ENCODE measurements around the gene SPSB1. TPM values are rescaled to one million over a fixed set of nuclear protein-coding genes. Genes with fewer than 3 reads are reported as not detected.

Gene SPSB1
- total and polyA plus RNA-seq, 2 of the 4 experiments (the other 2 are of a cell fraction) = 16.7 to 19.8 TPM

GRCh38 chr1:9328715-9329114 is 36.0 kb downstream of the SPSB1 start:
- H3K36me3 ChIP-seq (ENCODE audit: control insufficient read depth, insufficient read depth, low read length) = no peaks in the 10 kb centered on the region
- WGBS, 2 experiments (ENCODE audit: extremely low coverage in 2 of 2, insufficient read length in 1 of 2) = 94% methylated on average over 4 of the region's 12 CpGs; no CpG with 5 or more reads in 1 of the 2 experiments
- ChIA-PET CTCF (no interaction called here), POLR2A (ENCODE audit: unreplicated experiment) (no interaction called here)
- H2AFZ ChIP-seq (replicated peaks; ENCODE audit: low read length, poor library complexity) = no peak overlapping the region
- H2BK5ac ChIP-seq (ENCODE audit: low read depth, low read length, poor library complexity, severe bottlenecking) = no peak overlapping the region
- H2AK5ac ChIP-seq (ENCODE audit: low read depth, low read length) = no peak overlapping the region
- no peak overlapping the region for H3K4me2 ChIP-seq (ENCODE audit: low read depth, low read length)
- in situ Hi-C loops (cut with MboI; ENCODE audit: low sequenced_read_pairs) (no loop called here), dilution Hi-C loops (cut with HindIII; ENCODE audit: low sequenced_read_pairs, unreplicated experiment) (no loop called here), intact Hi-C loops (cut with micrococcal nuclease) (no loop called here)
- no peak overlapping the region for H2BK15ac ChIP-seq (ENCODE audit: low read depth, low read length)
- TF ChIP-seq MAZ (IDR thresholded peaks at IDR 0.05; ENCODE audit: borderline replicate concordance, low read depth, low read length) = no peak
- TF ChIP-seq FOS (IDR thresholded peaks at IDR 0.05; ENCODE audit: low read depth, low read length) = no peak
- TF ChIP-seq CEBPB (IDR thresholded peaks at IDR 0.05; ENCODE audit: low read depth, low read length) = no peak
- TF ChIP-seq CHD1 (IDR thresholded peaks at IDR 0.05; ENCODE audit: low read depth, low read length) = no peak
- TF ChIP-seq USF2 (IDR thresholded peaks at IDR 0.05; ENCODE audit: low read depth, low read length) = no peak
- no peak for TF ChIP-seq RFX5 (IDR thresholded peaks at IDR 0.05; ENCODE audit: low read depth, low read length)
- peaks cover 48 to 94% of the 10 kb centered on the region in 2 experiments for H3K79me1 ChIP-seq (ENCODE audit: low read depth in 1 of 2, low read length in 2 of 2)
- BruUV-seq (replicated peaks) = no TSS peak
- ATAC-seq (ENCODE audit: low read depth) (no peak), DNase-seq (no peak)
- no peak overlapping the region for H3K18ac ChIP-seq (ENCODE audit: low read depth, low read length)
- no peak overlapping the region for H4K91ac ChIP-seq (ENCODE audit: insufficient read depth, low read depth, low read length)
- H3K27me3 ChIP-seq (ENCODE audit: control insufficient read depth, insufficient read depth, low read length) = no peaks in the 10 kb centered on the region
- H3K4ac ChIP-seq (ENCODE audit: low read depth, low read length) = no peak overlapping the region
- no peak overlapping the region for H3K27ac ChIP-seq (ENCODE audit: insufficient read depth, low read length)
- H4K5ac ChIP-seq (ENCODE audit: low read depth, low read length) = no peak overlapping the region
- no peak overlapping the region for H2BK20ac ChIP-seq (ENCODE audit: low read depth, low read length)
- H3K4me1 ChIP-seq (ENCODE audit: control insufficient read depth, insufficient read depth, low read length) = peaks cover 23% of the 10 kb centered on the region
- H3K56ac ChIP-seq (ENCODE audit: extremely low read depth, insufficient read depth, low read length) = no peak overlapping the region
- no peak overlapping the region for H4K8ac ChIP-seq (ENCODE audit: low read depth in 2 of 2, low read length in 2 of 2)
- H4K20me1 ChIP-seq (ENCODE audit: insufficient read depth, low read length) = peaks cover 94% of the 10 kb centered on the region
- no peak overlapping the region for H3K9ac ChIP-seq (ENCODE audit: low read depth, low read length)
- H2AK9ac ChIP-seq (replicated peaks; ENCODE audit: low read depth, low read length, poor library complexity) = no peak overlapping the region
- peaks cover 46% of the 10 kb centered on the region for H3K9me1 ChIP-seq (ENCODE audit: insufficient read depth, low read length)
- no peaks in the 10 kb centered on the region for H3K9me3 ChIP-seq (ENCODE audit: control insufficient read depth, insufficient read depth, low read length)
- H3K14ac ChIP-seq (replicated peaks; ENCODE audit: low read depth, low read length) = no peak overlapping the region
- H3K23ac ChIP-seq (ENCODE audit: low read depth, low read length) = no peak overlapping the region
- H2BK120ac ChIP-seq (ENCODE audit: low read depth, low read length) = no peak overlapping the region
- H3K4me3 ChIP-seq (ENCODE audit: insufficient read depth, low read depth, low read length) = no peak overlapping the region

Data from IMR-90 (cell line).